ENCODE data around the gene LIME1. TPM values are rescaled to one million over a fixed set of nuclear protein-coding genes. Genes with fewer than 3 reads are reported as not detected.
"Not testable (repeated sequence)": the region's sequence is repeated elsewhere in the genome, so short reads cannot be mapped to it uniquely, and the experiment has no call there.

The LIME1 gene
- total and polyA plus RNA-seq, 2 donors (not counting 1 experiment from before 2014, with no cell fraction given) = 0.68 to 3.5 TPM

- Histone ChIP-seq H3K27me3 (ENCODE audit: control insufficient read depth, insufficient read depth, low read length) (no peaks in the 10 kb centered on the region), H3K9ac (ENCODE audit: insufficient read depth, low read length) (no peak overlapping the region), H2AFZ (ENCODE audit: low read length) (no peak overlapping the region), H3K9me3 (ENCODE audit: control insufficient read depth, insufficient read depth, low read depth, low read length) (no peaks in the 10 kb centered on the region), H3K79me2 (ENCODE audit: control insufficient read depth, insufficient read depth, low read length) (peaks cover 48% of the 10 kb centered on the region), H3K4me2 (ENCODE audit: extremely low read depth, insufficient read depth, low read length) (no peak overlapping the region), H4K20me1 (ENCODE audit: control insufficient read depth, extremely low read depth, insufficient read depth, low read length) (no peaks in the 10 kb centered on the region), H3K4me1 (ENCODE audit: control insufficient read depth, extremely low read depth, insufficient read depth, low read length) (peaks cover 2% of the 10 kb centered on the region), H3K36me3 (ENCODE audit: control insufficient read depth, insufficient read depth, low read length) (peaks cover 10% of the 10 kb centered on the region), H3K4me3 (replicated peaks in 1 of 4; ENCODE audit: control extremely low read depth in 1 of 4, insufficient read depth in 1 of 4, low read depth in 3 of 4, low read length in 4 of 4) (no peak overlapping the region), H3K27ac (ENCODE audit: insufficient read depth, low read length) (no peak overlapping the region)
- no peak for DNase-seq (ENCODE audit: low read depth in 2 of 2)
- no peak for TF ChIP-seq EZH2 (IDR thresholded peaks at IDR 0.05; ENCODE audit: low read length, missing control alignments)
- no peak for TF ChIP-seq CTCF (conservative IDR thresholded peaks at IDR 0.05 in 1 of 2, IDR thresholded peaks at IDR 0.05 in 1 of 2; ENCODE audit: low read depth in 1 of 2, low read length in 2 of 2)
Measured at GRCh38 chr20:63712191-63712590, 24.3 kb upstream of the LIME1 start.

- no peak overlapping the region for H3K4me2 ChIP-seq (ENCODE audit: extremely low read depth, insufficient read depth, low read length)
Measured at GRCh38 chr20:63714858-63715257, 21.6 kb upstream of the LIME1 start.

GRCh38 chr20:63718996-63719395, 17.5 kb upstream of the LIME1 start:
- H3K4me2 ChIP-seq (ENCODE audit: extremely low read depth, insufficient read depth, low read length) = no peak overlapping the region
- peaks cover 10% of the 10 kb centered on the region for H3K36me3 ChIP-seq (ENCODE audit: control insufficient read depth, insufficient read depth, low read length)
- no peaks in the 10 kb centered on the region for H3K27me3 ChIP-seq (ENCODE audit: control insufficient read depth, insufficient read depth, low read length)
- H3K79me2 ChIP-seq (ENCODE audit: control insufficient read depth, insufficient read depth, low read length) = peaks cover 26% of the 10 kb centered on the region
- no peak for TF ChIP-seq EZH2 (IDR thresholded peaks at IDR 0.05; ENCODE audit: low read length, missing control alignments)
- TF ChIP-seq CTCF (conservative IDR thresholded peaks at IDR 0.05 in 1 of 2, IDR thresholded peaks at IDR 0.05 in 1 of 2; ENCODE audit: low read depth in 1 of 2, low read length in 2 of 2) = no peak
- no peaks in the 10 kb centered on the region for H3K9me3 ChIP-seq (ENCODE audit: control insufficient read depth, insufficient read depth, low read depth, low read length)
- no peak overlapping the region for H3K4me3 ChIP-seq (replicated peaks in 1 of 4; ENCODE audit: control extremely low read depth in 1 of 4, insufficient read depth in 1 of 4, low read depth in 3 of 4, low read length in 4 of 4)
- no peak overlapping the region for H3K27ac ChIP-seq (ENCODE audit: insufficient read depth, low read length)
- H2AFZ ChIP-seq (ENCODE audit: low read length) = no peak overlapping the region
- H3K4me1 ChIP-seq (ENCODE audit: control insufficient read depth, extremely low read depth, insufficient read depth, low read length) = no peaks in the 10 kb centered on the region
- no peaks in the 10 kb centered on the region for H4K20me1 ChIP-seq (ENCODE audit: control insufficient read depth, extremely low read depth, insufficient read depth, low read length)
- DNase-seq (ENCODE audit: low read depth in 2 of 2) = no peak
- H3K9ac ChIP-seq (ENCODE audit: insufficient read depth, low read length) = no peak overlapping the region

More at GRCh38 chr20:63714858-63715257, 21.6 kb upstream of the LIME1 start:
- no peaks in the 10 kb centered on the region for H3K4me1 ChIP-seq (ENCODE audit: control insufficient read depth, extremely low read depth, insufficient read depth, low read length)
- H4K20me1 ChIP-seq (ENCODE audit: control insufficient read depth, extremely low read depth, insufficient read depth, low read length) = no peaks in the 10 kb centered on the region
- no peak for TF ChIP-seq CTCF (conservative IDR thresholded peaks at IDR 0.05 in 1 of 2, IDR thresholded peaks at IDR 0.05 in 1 of 2; ENCODE audit: low read depth in 1 of 2, low read length in 2 of 2)
- TF ChIP-seq EZH2 (IDR thresholded peaks at IDR 0.05; ENCODE audit: low read length, missing control alignments) = no peak
- H3K27ac ChIP-seq (ENCODE audit: insufficient read depth, low read length) = no peak overlapping the region
- no peak overlapping the region for H3K4me3 ChIP-seq (replicated peaks in 1 of 4; ENCODE audit: control extremely low read depth in 1 of 4, insufficient read depth in 1 of 4, low read depth in 3 of 4, low read length in 4 of 4)
- H3K27me3 ChIP-seq (ENCODE audit: control insufficient read depth, insufficient read depth, low read length) = no peaks in the 10 kb centered on the region
- H3K9me3 ChIP-seq (ENCODE audit: control insufficient read depth, insufficient read depth, low read depth, low read length) = no peaks in the 10 kb centered on the region
- no peak for DNase-seq (ENCODE audit: low read depth in 2 of 2)
- H2AFZ ChIP-seq (ENCODE audit: low read length) = no peak overlapping the region
- peaks cover 36% of the 10 kb centered on the region for H3K79me2 ChIP-seq (ENCODE audit: control insufficient read depth, insufficient read depth, low read length)
- no peak overlapping the region for H3K9ac ChIP-seq (ENCODE audit: insufficient read depth, low read length)
- H3K36me3 ChIP-seq (ENCODE audit: control insufficient read depth, insufficient read depth, low read length) = peaks cover 9% of the 10 kb centered on the region

GRCh38 chr20:63722967-63723622, 13.4 kb upstream of the LIME1 start:
- H2AFZ ChIP-seq (ENCODE audit: low read length); H3K27me3 ChIP-seq (ENCODE audit: control insufficient read depth, insufficient read depth, low read length); H3K9me3 ChIP-seq (ENCODE audit: control insufficient read depth, insufficient read depth, low read depth, low read length); H4K20me1 ChIP-seq (ENCODE audit: control insufficient read depth, extremely low read depth, insufficient read depth, low read length); H3K9ac ChIP-seq (ENCODE audit: insufficient read depth, low read length); H3K4me2 ChIP-seq (ENCODE audit: extremely low read depth, insufficient read depth, low read length); H3K4me1 ChIP-seq (ENCODE audit: control insufficient read depth, extremely low read depth, insufficient read depth, low read length); H3K27ac ChIP-seq (ENCODE audit: insufficient read depth, low read length); H3K36me3 ChIP-seq (ENCODE audit: control insufficient read depth, insufficient read depth, low read length); H3K4me3 ChIP-seq (replicated peaks in 1 of 4; ENCODE audit: control extremely low read depth in 1 of 4, insufficient read depth in 1 of 4, low read depth in 3 of 4, low read length in 4 of 4): not testable (repeated sequence)
- H3K79me2 ChIP-seq (ENCODE audit: control insufficient read depth, insufficient read depth, low read length) = peaks cover 17% of the 10 kb centered on the region
- DNase-seq (ENCODE audit: low read depth in 2 of 2) = peak in 1 of 2 donors; percentile 16

Data from fibroblast of lung (primary cell).